AG09319 (cell line): ENCODE data around the gene P2RX3.

ENCODE experiments used
- DNase-seq: peaks from one replicate; pipeline ENCODE4 v3.0.0-alpha.2; 2010; ENCODE audit warnings: low read depth; ENCODE audit errors: extremely low read depth
- TF ChIP-seq, protein P1 (sequence below): IDR thresholded peaks from 2 replicates; pipeline ENCODE4 v1.5.1; 2011; ENCODE audit warnings: low read depth, mild to moderate bottlenecking, inconsistent platforms, low read length, moderate library complexity

P2RX3 gene

DNA sequence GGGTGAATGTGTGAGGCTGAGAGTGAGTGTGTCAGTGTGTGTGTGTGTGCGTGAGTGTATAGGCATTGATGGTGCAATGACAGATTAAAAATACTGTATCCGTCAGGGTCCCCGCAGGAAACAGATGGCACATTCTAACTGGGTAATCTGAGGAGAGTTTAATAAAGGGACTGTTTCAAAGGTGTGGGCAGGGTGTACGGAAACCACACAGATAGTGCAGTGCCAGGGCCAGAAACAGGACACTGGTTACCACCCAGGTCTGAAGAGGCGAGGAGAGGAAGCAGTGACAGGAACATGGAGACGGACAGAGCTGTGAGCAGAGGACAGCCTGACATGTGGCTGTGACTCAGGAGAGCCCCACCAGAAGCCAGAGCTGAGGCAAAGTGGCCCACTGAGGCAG is 16.5 kb downstream of the P2RX3 start:
- TF ChIP-seq, protein P1, sequence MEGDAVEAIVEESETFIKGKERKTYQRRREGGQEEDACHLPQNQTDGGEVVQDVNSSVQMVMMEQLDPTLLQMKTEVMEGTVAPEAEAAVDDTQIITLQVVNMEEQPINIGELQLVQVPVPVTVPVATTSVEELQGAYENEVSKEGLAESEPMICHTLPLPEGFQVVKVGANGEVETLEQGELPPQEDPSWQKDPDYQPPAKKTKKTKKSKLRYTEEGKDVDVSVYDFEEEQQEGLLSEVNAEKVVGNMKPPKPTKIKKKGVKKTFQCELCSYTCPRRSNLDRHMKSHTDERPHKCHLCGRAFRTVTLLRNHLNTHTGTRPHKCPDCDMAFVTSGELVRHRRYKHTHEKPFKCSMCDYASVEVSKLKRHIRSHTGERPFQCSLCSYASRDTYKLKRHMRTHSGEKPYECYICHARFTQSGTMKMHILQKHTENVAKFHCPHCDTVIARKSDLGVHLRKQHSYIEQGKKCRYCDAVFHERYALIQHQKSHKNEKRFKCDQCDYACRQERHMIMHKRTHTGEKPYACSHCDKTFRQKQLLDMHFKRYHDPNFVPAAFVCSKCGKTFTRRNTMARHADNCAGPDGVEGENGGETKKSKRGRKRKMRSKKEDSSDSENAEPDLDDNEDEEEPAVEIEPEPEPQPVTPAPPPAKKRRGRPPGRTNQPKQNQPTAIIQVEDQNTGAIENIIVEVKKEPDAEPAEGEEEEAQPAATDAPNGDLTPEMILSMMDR: no peak
- no peak for DNase-seq

DNA sequence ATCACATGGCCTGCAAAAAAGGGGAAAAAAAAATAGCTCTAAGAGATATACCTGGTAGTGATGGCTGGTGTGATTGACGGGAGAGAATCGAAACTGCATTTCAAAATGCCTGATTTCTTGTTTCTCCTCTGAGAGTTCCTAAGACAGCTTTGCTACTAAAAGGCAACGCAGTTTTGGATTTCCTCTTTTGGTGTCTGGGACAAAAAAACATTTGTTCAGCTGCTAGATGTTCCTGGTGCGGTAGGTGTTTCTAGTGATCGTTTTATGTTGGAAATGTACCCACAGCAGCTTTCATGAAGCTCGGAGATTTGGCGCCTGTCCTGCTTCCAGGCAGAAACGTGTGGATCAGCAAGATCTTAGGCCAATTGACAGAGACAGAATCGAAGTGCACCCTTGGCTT is 18.1 kb downstream of the P2RX3 start:
- no peak for DNase-seq
- TF ChIP-seq, protein P1: no peak

DNA sequence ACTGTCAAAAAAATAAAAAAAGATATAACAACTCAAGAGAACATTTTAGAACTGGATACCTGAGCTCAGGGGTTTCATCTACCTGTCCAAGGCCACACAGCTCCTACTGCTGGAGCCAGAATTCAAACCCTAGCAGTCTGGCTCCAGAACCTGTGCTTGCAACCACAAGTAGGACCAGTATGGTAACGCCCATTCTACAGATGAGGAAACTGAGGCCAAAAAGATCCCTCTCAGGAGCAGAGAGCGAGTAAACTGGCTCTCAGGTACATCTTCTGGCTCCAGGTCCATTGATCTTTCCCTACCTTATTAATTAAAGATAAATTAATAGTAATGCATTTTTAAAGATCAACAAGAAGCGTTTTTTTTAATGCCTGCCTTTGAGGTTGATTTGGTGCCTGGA is 19.2 kb downstream of the P2RX3 start:
- DNase-seq: no peak
- TF ChIP-seq, protein P1: no peak

DNA sequence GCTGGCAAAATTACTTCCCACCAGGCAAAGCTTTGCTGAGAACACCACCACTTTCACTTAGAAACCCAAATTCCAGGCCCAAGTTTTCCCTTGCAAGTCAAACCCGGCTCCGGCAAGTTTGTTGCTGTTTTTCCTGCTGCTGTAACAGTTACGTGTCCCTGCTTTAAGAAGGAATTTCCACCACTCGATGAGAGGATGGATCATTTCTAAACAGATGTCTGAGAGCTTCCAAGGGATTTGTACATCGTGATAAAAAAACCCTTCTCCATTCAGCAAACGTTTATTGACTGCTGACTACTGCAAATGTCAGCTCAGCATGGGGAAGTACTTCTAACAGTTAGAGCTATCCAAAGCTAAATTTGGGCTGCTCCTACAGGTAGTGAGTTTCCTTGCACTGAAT is 19.7 kb downstream of the P2RX3 start:
- no peak for DNase-seq
- TF ChIP-seq, protein P1: no peak

DNA sequence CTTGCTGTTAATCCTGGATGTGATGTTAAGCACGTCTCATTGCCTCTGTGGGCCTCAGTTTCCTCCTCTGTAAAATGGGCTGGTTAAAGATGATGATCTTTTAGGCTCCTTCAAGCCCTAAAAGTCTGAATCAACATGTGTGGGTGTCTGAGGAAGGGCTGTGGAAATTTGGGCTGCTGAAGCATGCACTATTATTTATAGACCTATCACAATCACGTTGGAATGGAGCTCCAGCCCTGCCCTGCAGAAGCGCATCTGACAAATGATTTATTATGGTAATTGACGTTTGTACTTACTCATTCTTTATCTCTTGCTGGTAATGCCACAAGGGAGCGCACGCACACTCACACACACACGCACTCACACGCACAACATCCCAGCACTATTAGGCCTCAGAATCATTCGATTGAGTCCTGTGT is 20.4 kb downstream of the P2RX3 start:
- DNase-seq: no peak
- TF ChIP-seq, protein P1: no peak

DNA sequence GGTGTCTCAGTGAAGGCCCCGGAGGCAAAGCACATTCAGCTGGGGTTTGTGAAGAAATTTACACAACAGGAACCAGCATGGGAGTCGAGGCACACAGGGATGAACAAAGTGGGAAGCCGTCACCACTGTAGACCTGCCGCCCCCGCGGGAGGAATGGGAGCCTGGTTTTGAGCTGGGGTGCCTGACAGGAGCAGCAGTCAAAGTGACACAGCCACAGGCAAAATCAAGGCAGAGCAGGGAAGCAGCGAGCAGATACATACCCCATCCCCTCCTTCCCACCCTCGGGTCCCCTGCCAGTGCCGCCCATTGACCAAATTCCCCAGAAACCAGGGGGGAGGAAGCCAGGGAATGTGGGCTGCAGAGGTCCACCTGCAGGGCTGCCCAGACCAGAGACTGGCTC is 20.8 kb downstream of the P2RX3 start:
- TF ChIP-seq, protein P1: no peak
- DNase-seq: no peak

DNA sequence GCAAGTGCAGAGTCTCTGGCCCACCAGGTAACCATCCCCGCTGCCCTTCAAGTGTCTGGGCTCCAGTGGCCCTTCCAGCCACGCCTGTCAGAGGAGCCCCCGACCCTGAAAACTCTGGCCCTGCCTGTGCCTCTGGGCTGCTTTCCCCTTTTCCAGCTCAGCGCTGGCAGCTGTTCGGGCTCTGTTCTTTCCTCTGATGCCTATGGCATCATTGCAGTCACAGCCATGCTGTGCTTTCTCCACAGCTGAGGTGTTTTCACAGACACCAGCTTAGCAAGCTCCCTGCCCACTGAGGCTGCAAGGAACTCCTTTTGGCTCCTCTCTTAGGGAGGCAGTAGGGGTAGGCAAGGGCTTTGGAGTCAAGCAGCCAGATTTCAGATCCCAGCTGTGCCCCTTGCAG is 21.2 kb downstream of the P2RX3 start:
- TF ChIP-seq, protein P1: no peak
- no peak for DNase-seq
